ENCODE measurements around the gene RNMT.
"Not testable (repeated sequence)": the region's sequence is repeated elsewhere in the genome, so short reads cannot be mapped to it uniquely, and the experiment has no call there.

RNMT gene

GRCh38 chr18:13735681-13736080 lies 9.2 kb downstream of the RNMT start:
- DNase-seq (ENCODE audit: low read depth in 3 of 3): no peak

DNA sequence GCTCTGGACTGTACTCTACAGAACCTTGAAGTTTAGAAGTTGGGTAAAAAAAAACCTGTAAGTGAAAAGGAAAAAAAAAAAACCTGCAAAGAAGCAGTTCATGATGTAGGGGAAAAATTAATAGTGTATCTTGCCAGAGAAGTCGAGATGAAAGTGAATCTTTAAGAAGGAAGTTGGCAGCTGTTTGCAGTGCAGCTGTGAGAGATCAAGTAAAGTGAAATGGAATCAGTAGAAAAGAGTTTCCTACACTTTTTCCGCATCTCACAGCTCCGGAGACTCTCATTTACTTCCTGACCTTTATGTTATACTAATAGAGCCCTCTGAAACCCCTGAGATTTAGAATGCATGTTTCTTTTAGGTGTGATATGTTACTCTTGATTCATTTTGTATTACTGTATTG lies 19.2 kb downstream of the RNMT start:
- no peak for DNase-seq (ENCODE audit: low read depth in 3 of 3)

- no peak for DNase-seq (ENCODE audit: low read depth in 3 of 3)
Observed at GRCh38 chr18:13746633-13747032, 20.2 kb downstream of the RNMT start.

DNA sequence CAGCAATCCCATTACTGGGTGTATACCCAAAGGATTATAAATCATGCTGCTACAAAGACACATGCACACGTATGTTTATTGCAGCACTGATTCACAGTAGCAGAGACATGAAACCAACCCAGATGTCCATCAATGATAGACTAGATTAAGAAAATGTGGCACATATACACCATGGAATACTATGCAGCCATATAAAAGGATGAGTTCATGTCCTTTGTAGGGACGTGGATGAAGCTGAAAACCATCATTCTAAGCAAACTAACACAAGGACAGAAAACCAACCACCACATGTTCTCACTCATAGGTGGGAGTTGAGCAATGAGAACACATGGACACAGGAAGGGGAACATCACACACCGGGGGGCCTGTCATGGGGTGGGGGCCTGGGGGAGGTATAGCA lies 25.1 kb downstream of the RNMT start:
- DNase-seq (ENCODE audit: low read depth in 3 of 3): not testable (repeated sequence)

- DNase-seq (ENCODE audit: low read depth in 3 of 3): no peak
Observed at GRCh38 chr18:13756261-13756660, 29.8 kb downstream of the RNMT start.

DNA sequence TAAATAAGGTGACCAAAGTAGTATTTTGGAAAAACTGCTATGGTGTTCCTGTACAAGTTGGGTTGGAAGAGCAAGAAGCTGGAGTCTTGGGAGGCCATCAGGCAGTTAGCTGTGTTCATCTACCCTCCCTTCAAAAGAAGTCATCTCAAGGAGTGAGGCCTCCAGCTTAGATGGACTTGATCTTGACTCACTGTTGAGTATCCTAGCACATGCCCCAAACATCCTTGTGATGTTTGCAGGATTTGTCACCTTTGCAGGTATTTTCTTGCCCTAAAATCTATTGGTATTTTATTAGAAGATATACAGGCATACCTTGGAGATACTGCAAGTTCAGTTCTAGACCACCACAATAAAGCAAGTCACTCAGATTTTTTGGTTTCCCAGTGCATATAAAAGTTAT lies 30.2 kb downstream of the RNMT start:
- no peak for DNase-seq (ENCODE audit: low read depth in 3 of 3)

DNA sequence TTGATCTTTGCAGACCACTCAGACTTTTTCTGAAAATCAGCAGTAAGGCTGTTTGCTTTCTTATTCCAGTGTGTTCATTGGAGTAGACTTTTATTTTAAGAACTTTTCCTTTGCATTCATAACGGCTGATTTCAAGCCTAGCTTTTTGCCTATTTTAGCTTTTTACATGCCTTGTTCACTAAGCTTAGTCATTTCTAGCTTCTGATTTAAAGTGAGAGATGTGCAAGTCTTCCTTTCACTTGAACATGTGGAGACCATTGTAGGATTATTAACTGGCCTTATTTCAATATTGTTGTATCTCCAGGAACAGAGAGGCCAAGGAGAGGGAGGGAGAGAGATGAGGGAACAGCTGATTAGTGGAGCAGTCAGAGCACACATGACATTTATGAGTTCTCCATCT lies 32.1 kb downstream of the RNMT start:
- DNase-seq (ENCODE audit: low read depth in 3 of 3): no peak

GRCh38 chr18:13760047-13760446 lies 33.6 kb downstream of the RNMT start:
- DNase-seq (ENCODE audit: low read depth in 3 of 3): no peak

GRCh38 chr18:13762690-13763439 lies 36.4 kb downstream of the RNMT start:
- no peak for DNase-seq (ENCODE audit: low read depth in 3 of 3)

DNA sequence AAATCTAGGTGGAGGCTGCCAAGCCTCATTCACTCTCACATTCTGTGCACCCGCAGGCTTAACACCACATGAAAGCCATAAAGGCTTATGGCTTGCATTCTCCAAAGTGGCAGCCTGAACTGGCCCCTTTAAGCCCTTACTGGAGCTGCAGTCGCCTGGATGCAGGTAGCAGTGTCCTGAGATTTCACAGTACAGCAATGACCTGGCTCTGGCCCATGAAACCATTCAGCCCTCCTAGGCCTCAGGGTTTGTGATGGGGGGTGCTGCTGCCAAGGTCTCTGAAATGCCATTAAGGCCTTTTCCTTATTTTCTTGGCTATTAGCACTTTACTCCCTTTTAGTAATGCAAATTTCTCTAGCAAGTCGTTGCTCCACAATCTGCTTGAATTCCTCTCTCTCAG lies 48.6 kb downstream of the RNMT start:
- DNase-seq (ENCODE audit: low read depth in 3 of 3): no peak

GRCh38 chr18:13791181-13791580 lies 64.7 kb downstream of the RNMT start:
- no peak for DNase-seq (ENCODE audit: low read depth in 3 of 3)

GRCh38 chr18:13793819-13794218 lies 67.3 kb downstream of the RNMT start:
- no peak for DNase-seq (ENCODE audit: low read depth in 3 of 3)

DNA sequence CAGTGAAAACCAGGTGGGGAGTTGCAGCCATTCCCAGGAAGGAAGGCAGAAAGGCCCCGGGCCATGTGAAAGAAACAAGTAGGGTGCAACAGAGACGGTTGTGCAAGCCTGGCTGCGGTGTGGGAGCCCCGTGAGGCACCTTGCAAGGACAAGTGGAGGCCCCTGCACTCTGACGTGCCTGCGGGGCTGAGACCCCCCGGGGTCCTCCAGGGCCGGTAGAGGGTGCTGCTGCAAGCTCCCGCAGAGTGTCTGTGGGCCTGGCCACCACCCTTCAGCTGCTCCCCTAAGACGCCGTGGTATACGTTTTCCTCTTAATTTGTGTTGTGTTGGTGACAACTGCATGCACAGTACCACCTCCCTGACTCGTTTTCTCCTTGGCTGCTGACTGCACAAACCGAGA lies 70.0 kb downstream of the RNMT start:
- DNase-seq (ENCODE audit: low read depth in 3 of 3): no peak

DNA sequence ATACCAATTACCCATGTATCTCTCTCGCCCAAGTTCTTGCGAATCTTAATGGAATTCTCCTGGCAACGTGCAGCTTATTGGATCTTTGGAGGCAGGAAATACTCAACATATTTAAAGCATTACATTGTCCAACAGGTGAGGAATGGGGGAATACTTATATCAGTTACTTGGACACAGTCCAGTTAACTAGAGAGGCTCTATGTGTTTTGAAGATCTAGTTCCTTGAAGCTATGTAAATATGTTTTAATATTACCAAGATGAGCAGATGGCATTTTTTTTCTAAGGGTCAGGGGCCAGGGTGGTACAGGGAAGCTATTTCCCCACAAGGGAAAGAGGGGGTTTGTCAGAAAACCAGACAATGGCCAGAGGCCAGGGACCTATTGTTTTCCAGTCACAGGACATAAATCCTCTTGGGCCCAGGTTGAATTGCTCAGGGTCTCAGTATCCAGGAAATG lies 70.7 kb downstream of the RNMT start:
- DNase-seq (ENCODE audit: low read depth in 3 of 3): no peak

- no peak for DNase-seq (ENCODE audit: low read depth in 3 of 3)
Observed at GRCh38 chr18:13799396-13799795, 72.9 kb downstream of the RNMT start.

- peak in 2 of 3 experiments; percentile 11 to 55 for DNase-seq (ENCODE audit: low read depth in 3 of 3)
Observed at GRCh38 chr18:13800505-13801259, 74.2 kb downstream of the RNMT start.

GRCh38 chr18:13801260-13801601 lies 74.8 kb downstream of the RNMT start:
- DNase-seq (ENCODE audit: low read depth in 3 of 3): no peak

DNA sequence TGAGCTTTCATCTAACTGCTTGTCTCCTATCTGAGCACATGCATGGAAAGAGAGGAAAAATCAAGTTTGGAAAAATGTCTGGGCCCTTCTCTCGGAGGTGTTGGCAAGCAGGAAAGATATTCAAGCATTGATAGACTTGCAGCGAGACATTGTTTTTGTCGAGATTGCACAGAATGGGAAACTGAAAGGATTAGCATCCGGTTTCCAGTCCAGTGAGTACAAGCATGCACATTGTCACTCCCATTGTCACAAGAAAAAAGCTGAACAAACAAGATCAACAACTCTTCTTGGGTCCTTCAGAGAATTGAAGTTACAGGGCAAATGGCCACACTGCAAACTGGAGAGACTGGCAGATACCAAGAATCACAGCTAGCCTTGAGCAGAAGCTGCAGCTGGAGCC lies 77.8 kb downstream of the RNMT start:
- no peak for DNase-seq (ENCODE audit: low read depth in 3 of 3)

DNA sequence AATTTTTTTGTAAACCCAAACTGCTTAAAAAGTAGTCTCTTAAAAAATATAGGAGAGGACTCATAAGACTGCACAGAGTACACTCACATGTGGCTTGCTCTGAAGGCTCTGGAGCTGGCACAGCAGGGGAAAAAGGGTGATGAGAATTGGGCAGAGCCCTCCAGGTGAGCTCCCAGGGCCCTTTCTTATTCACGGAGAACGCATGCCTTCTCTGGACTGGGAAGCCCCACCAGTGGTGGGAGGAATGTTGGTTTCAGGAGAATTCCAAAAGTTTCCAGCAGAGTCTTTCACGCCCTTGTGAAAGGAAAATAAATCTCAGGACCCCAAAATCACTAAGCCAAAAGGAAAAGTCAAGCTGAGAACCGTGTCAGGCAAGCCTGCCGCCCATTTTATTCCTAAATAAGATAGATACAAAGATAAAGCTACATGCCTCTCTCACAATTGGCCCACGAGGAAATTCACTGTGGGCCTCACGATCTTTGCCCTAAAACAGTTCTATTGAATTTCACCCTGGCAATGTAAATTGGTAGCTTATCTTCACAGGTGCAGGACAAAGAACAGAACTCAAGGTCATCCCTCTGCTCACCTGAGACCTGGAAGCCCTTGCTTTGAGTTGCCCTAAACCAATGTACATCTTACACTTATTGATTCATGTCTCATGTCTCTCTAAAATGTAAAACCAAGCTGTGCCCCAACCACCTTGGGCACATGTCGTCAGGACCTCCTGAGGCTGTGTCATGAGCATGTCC lies 82.0 kb downstream of the RNMT start:
- DNase-seq (ENCODE audit: low read depth in 3 of 3): no peak

GRCh38 chr18:13809043-13809430 lies 82.6 kb downstream of the RNMT start:
- DNase-seq (ENCODE audit: low read depth in 3 of 3): no peak

- no peak for DNase-seq (ENCODE audit: low read depth in 3 of 3)
Observed at GRCh38 chr18:13809531-13810255, 83.2 kb downstream of the RNMT start.

GRCh38 chr18:13810950-13811485 lies 84.5 kb downstream of the RNMT start:
- no peak for DNase-seq (ENCODE audit: low read depth in 3 of 3)
